HG02571 (cell line): Measurements from ENCODE around the gene STING1.
"Not testable (repeated sequence)": the region's sequence is repeated elsewhere in the genome, so short reads cannot be mapped to it uniquely, and the experiment has no call there.

ENCODE experiments used
- ATAC-seq: cut with Tn5 transposase; IDR thresholded peaks from one replicate; pipeline ENCODE4 v1.9.1; 2021; ENCODE audit warnings: mild to moderate bottlenecking, moderate library complexity; ENCODE audit not compliant: unreplicated experiment

Gene STING1

DNA sequence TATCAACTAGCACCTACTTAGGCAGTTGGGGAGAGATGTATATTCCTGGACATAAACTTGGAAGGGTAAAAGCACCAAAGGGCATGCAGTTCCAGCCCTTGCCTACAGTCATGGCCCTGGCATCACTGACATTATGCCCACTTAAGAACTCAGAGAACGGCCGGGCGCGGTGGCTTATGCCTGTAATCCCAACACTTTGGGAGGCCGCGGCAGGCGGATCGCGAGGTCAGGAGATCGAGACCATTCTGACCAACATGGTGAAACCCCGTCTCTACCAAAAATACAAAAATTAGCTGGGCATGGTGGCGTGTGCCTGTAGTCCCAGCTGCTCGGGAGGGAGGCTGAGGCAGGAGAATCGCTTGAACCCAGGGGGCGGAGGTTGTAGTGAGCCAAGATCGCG lies 42.1 kb downstream of the STING1 start:
- ATAC-seq, result not testable (repeated sequence)

DNA sequence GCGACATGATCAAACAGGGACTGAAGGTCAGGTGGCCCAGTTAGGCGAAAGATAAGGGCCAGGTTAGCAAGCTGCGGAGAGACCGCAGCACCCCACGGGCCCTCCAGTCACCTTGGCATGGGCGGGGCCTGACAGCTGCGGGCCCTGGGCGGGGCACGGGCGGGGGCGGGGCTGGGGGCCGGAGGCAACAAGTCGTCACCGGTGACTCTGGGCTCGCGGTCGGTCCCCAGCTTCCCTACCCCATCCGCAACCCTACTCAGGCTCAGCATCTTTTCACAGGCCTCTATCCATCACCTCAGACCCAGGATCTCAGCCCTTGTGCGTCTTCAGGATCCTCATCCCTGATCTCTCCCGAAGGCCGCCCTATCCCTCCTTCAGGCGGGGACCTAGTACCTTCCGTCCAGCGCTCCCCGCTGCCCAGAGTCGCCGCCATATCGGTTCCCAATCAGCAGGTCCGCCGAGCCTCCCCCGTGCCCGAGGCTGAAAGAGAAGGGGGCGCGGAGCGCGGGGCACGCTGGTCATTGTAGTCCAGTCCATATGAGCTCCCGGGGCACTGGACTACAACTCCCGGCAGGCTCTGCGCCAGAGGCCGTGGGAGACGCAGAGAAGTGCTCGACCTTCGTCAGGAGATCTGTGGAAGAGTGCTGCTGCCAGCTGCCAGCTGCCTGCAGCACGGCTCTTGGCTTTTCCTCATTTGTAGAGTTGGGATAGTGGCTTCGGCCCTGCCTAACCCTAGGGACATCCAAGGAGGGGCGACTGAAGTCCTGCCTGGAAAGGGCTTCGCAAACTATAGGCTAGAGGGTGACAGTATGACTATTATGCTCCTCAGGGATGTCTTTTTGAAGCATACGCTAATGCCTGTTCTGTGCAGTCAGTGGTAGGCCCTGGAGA lies 43.3 kb downstream of the STING1 start, which contains the start of gene DNAJC18:
Gene DNAJC18 (minus strand): TSS at position 513 of the 891 bp plus-strand sequence. CDS start 80 bp downstream, at position 433.
- ATAC-seq, result peak; percentile 88

DNA sequence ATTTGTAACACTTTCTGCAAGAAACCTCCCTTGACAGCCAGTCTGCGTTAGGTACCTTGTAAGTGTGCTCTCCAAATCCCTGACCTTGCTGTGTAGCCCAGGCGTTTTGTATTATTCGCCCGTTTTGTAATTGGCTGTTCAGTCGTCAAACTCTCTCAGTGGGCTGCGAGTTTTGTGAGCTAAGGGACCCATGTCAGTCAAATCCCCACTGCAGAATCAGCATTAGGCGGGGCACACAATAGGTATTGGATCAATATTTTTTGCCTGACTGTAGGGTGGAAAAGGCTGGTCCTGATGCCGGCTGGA lies 43.9 kb downstream of the STING1 start:
- ATAC-seq, result no peak

DNA sequence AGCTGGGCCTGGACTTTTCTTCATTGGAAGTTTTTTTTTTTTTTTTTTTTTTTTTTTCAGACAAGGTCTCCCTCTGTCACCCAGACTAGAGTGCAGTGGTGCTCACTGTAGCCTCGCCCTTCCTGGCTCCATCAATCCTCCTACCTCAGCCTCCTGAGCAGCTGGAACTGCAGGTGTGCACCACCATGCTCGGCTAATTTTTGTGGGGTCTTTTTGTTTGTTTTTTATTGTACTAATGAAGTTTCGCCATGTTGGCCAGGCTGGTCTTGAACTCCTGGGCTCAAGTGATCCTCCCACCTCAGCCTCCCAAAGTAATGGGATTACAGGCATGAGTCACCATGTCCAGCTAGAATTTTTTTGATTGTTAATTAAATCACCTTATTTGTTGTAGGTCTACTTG lies 46.9 kb downstream of the STING1 start:
- no peak for ATAC-seq

DNA sequence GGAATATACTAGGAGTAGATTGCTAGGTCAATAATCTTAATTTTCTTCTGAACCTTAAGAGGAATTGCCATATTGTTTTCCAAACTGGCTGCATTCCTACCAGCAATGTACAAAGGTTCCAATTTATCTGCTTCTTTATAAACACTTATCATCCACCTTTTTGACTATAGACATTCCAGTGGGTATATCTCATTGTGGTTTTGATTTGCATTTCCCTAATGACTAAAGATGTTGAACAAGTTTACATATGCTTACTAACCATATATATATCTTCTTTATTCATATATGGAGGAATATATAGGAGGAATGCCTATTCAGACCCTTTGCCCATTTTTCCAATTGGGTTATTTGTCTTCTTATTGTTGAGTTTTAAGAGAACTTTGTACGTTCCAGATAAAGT lies 50.9 kb downstream of the STING1 start:
- no peak for ATAC-seq

DNA sequence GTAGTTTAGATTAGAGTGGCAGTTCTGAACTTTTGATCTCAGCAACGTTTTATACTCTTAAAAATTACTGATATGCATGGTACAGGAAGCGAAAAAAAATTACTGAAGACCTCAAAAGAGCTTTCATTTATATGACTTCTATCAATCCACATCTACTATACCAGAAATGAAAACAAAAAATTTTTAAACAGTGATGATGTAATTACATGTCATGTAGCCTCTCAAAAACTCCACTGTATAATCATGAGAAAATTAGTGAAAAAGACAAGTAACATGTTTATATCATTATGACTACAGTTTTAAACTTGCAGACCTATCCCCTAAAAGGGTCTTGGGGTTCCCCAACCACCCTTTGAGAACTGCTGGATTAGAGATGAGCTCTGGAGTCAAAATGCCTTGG lies 52.5 kb downstream of the STING1 start:
- no peak for ATAC-seq

DNA sequence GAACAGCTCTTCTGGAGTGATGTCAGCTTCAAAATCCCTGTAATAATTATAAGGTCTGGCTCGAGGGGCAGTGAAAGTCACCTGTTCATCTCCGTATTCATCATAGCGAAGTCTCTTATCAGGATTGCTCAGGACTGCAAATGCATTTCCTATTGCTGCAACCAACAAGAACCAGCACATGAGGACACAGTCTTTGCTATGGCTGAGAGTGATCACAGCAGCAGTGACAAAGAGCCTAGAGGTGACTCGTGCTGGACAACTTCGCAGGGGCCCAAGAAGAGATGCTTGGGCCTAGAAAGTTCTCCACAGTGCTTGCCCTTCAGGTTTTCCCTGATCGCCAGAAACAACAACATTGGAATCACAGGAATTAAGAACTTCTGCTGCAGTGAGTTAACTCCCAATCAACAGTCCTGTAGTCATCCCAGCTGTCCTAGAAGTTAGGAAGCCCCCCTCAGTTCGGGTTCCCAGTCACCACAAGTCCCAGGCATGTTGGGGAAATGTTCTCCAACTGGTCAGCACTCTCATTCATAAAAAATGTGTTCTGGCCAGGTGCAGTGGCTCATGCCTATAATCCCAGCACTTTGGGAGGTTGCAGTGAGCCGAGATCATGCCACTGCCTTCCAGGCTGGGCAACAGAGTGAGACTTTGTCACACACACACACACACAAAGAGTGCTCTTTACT lies 56.2 kb downstream of the STING1 start:
- ATAC-seq, result no peak
